Gastrocnemius medialis (tissue), 4 donors: ENCODE results near the gene CD82.

Source experiments
- POLR2A ChIP-seq, 2 donors: fragments of 450-650 bp; IDR thresholded peaks; one replicate each; pipeline ENCODE4 v1.6.1; 2017; ENCODE audit warnings: antibody characterized with exemption in 2 of 2, mild to moderate bottlenecking in 2 of 2, moderate library complexity in 2 of 2
- TF ChIP-seq, protein P1 (sequence below), 5 experiments: fragments of 450-650 bp in 3 of 5; fragments of 200-600 bp in 2 of 5; sonication (generic) in 2 of 5; IDR thresholded peaks in 4 of 5; conservative IDR thresholded peaks in 1 of 5; 1 replicate in 4 of 5; 2 replicates in 1 of 5; pipeline ENCODE4 v1.5.1; 2016 to 2019; ENCODE audit warnings: antibody characterized with exemption in 5 of 5, mild to moderate bottlenecking in 3 of 5, moderate library complexity in 3 of 5

DNA sequence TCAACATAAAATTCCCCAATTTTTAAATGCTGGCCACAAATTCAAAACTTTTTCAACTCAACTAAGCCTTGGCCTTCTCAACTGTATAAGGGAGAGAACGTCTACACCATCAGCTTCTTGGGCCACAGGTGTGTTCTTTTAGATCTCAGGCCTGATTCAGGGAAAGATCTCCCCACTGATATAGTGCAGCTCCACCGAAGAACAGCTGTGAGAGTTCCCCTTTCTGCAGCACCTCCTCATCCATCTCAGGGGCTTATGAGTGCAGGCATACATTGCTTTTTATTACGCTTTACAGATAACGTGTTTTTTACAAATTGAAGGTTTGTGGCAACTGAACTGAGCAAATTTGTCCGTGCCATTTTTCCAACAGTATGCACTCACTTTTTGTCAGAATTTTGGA is 8.0 kb upstream of the CD82 start:
- TF ChIP-seq, protein P1, sequence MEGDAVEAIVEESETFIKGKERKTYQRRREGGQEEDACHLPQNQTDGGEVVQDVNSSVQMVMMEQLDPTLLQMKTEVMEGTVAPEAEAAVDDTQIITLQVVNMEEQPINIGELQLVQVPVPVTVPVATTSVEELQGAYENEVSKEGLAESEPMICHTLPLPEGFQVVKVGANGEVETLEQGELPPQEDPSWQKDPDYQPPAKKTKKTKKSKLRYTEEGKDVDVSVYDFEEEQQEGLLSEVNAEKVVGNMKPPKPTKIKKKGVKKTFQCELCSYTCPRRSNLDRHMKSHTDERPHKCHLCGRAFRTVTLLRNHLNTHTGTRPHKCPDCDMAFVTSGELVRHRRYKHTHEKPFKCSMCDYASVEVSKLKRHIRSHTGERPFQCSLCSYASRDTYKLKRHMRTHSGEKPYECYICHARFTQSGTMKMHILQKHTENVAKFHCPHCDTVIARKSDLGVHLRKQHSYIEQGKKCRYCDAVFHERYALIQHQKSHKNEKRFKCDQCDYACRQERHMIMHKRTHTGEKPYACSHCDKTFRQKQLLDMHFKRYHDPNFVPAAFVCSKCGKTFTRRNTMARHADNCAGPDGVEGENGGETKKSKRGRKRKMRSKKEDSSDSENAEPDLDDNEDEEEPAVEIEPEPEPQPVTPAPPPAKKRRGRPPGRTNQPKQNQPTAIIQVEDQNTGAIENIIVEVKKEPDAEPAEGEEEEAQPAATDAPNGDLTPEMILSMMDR (IDR thresholded peaks at IDR 0.05 in 4 of 5, conservative IDR thresholded peaks at IDR 0.05 in 1 of 5), result no peak
- TF ChIP-seq POLR2A (IDR thresholded peaks at IDR 0.05), result no peak
